Embryonic facial prominence (tissue), 1 donor: ENCODE measurements around the gene KCND1.

Experiments used
- DNase-seq: peaks from one replicate; pipeline ENCODE4 v3.0.0-alpha.2; 2016; ENCODE audit errors: extremely low spot score

Gene KCND1

GRCh38 chrX:48911412-48912182 lies 60.0 kb downstream of the KCND1 start, which contains the start of gene SLC35A2:
Gene SLC35A2 (minus strand): TSS chrX:48911646. CDS start chrX:48911636, 10 bp downstream.
- peak; percentile 31 for DNase-seq
